Measurements from ENCODE around the gene P2RX1. TPM values are rescaled to one million over a fixed set of nuclear protein-coding genes. Genes with fewer than 3 reads are reported as not detected.
"Not testable (repeated sequence)": the region's sequence is repeated elsewhere in the genome, so short reads cannot be mapped to it uniquely, and the experiment has no call there.

P2RX1 gene
- total and polyA plus RNA-seq, 4 donors: 0.44 to 5.2 (median 0.64) TPM

DNA sequence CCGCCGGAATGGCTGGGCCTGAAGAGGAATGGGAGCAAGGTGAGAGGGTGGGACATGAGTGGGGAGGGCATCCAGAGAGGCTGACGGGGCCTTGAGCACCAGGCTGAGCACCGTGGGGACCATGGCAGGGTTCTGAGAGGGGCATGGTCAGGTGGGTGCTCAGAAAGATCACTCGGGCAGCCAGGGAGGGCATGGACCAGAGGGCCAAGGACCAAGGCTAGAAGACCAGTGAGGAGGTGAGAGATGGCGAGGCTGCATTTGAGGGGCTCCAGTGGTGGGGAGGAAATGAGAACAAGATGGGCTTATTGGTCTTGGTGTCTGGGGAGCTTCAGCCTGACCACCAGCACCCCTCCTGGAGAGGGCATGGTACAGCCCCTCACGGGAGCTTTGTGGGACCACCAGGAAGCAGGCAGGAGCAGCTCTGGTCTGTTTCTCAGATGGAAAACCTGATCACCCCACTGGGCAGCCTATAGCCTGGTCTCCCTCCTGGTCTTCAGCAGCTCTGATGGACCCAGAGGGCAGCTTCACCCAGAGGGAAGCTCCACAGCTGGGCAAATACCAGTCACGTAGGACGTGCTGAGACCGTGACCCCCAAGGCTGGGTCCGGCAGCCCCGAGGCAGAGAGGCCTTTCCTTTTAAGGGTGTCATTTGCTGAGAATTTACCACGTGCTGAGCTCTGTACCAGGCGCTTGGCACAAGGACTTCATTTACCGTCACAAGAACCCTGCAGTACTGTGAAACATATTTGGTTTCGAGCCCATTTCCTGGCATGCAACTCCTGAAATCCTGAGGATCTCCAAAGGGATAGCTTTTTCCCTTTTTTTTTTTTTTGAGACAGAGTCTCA lies 58.8 kb downstream of the P2RX1 start:
- Histone ChIP-seq H3K9ac (ENCODE audit: low read depth in 1 of 2, low read length in 2 of 2) (no peak overlapping the region), H3K9me3 (ENCODE audit: control insufficient read depth in 4 of 4, low read length in 3 of 4) (no peaks in the 10 kb centered on the region), H3K27me3 (ENCODE audit: control insufficient read depth in 4 of 4, insufficient read depth in 4 of 4, low read length in 3 of 4) (no peaks in the 10 kb centered on the region), H3K36me3 (ENCODE audit: control insufficient read depth in 4 of 4, insufficient read depth in 3 of 4, low read depth in 1 of 4, low read length in 3 of 4) (no peaks in the 10 kb centered on the region), H3K4me3 (ENCODE audit: low read depth in 1 of 3, low read length in 3 of 3) (no peak overlapping the region), H3K4me1 (ENCODE audit: control insufficient read depth in 4 of 4, insufficient read depth in 4 of 4, low read length in 3 of 4) (no peaks in the 10 kb centered on the region), H3K27ac (ENCODE audit: low read depth in 1 of 2, low read length in 2 of 2) (no peak overlapping the region)
- 89% methylated on average over 16 of the region's 16 CpGs for WGBS
- DNase-seq (ENCODE audit: low spot score): no peak
- TF ChIP-seq NR2F2 (IDR thresholded peaks at IDR 0.05) (no peak), RXRA (IDR thresholded peaks at IDR 0.05) (no peak), JUND (IDR thresholded peaks at IDR 0.05) (no peak), SP1 (IDR thresholded peaks at IDR 0.05) (no peak), YY1 (IDR thresholded peaks at IDR 0.05) (no peak), EGR1 (IDR thresholded peaks at IDR 0.05; ENCODE audit: low read depth in 2 of 2) (no peak), HNF4G (IDR thresholded peaks at IDR 0.05) (no peak), GABPA (IDR thresholded peaks at IDR 0.05 in 1 of 2, conservative IDR thresholded peaks at IDR 0.05 in 1 of 2) (no peak)
- TF ChIP-seq, protein P1, sequence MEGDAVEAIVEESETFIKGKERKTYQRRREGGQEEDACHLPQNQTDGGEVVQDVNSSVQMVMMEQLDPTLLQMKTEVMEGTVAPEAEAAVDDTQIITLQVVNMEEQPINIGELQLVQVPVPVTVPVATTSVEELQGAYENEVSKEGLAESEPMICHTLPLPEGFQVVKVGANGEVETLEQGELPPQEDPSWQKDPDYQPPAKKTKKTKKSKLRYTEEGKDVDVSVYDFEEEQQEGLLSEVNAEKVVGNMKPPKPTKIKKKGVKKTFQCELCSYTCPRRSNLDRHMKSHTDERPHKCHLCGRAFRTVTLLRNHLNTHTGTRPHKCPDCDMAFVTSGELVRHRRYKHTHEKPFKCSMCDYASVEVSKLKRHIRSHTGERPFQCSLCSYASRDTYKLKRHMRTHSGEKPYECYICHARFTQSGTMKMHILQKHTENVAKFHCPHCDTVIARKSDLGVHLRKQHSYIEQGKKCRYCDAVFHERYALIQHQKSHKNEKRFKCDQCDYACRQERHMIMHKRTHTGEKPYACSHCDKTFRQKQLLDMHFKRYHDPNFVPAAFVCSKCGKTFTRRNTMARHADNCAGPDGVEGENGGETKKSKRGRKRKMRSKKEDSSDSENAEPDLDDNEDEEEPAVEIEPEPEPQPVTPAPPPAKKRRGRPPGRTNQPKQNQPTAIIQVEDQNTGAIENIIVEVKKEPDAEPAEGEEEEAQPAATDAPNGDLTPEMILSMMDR (IDR thresholded peaks at IDR 0.05; ENCODE audit: low read depth, low read length, missing input control): no peak
- TF ChIP-seq, protein P2, sequence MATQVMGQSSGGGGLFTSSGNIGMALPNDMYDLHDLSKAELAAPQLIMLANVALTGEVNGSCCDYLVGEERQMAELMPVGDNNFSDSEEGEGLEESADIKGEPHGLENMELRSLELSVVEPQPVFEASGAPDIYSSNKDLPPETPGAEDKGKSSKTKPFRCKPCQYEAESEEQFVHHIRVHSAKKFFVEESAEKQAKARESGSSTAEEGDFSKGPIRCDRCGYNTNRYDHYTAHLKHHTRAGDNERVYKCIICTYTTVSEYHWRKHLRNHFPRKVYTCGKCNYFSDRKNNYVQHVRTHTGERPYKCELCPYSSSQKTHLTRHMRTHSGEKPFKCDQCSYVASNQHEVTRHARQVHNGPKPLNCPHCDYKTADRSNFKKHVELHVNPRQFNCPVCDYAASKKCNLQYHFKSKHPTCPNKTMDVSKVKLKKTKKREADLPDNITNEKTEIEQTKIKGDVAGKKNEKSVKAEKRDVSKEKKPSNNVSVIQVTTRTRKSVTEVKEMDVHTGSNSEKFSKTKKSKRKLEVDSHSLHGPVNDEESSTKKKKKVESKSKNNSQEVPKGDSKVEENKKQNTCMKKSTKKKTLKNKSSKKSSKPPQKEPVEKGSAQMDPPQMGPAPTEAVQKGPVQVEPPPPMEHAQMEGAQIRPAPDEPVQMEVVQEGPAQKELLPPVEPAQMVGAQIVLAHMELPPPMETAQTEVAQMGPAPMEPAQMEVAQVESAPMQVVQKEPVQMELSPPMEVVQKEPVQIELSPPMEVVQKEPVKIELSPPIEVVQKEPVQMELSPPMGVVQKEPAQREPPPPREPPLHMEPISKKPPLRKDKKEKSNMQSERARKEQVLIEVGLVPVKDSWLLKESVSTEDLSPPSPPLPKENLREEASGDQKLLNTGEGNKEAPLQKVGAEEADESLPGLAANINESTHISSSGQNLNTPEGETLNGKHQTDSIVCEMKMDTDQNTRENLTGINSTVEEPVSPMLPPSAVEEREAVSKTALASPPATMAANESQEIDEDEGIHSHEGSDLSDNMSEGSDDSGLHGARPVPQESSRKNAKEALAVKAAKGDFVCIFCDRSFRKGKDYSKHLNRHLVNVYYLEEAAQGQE (IDR thresholded peaks at IDR 0.05): no peak

GRCh38 chr17:3854204-3854603 lies 62.1 kb downstream of the P2RX1 start:
- H3K4me3 ChIP-seq (ENCODE audit: low read depth in 1 of 3, low read length in 3 of 3); H3K4me1 ChIP-seq (ENCODE audit: control insufficient read depth in 4 of 4, insufficient read depth in 4 of 4, low read length in 3 of 4); H3K9ac ChIP-seq (ENCODE audit: low read depth in 1 of 2, low read length in 2 of 2); H3K36me3 ChIP-seq (ENCODE audit: control insufficient read depth in 4 of 4, insufficient read depth in 3 of 4, low read depth in 1 of 4, low read length in 3 of 4); DNase-seq (ENCODE audit: low spot score); H3K9me3 ChIP-seq (ENCODE audit: control insufficient read depth in 4 of 4, low read length in 3 of 4); H3K27ac ChIP-seq (ENCODE audit: low read depth in 1 of 2, low read length in 2 of 2); H3K27me3 ChIP-seq (ENCODE audit: control insufficient read depth in 4 of 4, insufficient read depth in 4 of 4, low read length in 3 of 4): not testable (repeated sequence)
- 89% methylated on average over 24 of the region's 36 CpGs for WGBS

GRCh38 chr17:3852561-3852960 lies 63.7 kb downstream of the P2RX1 start:
- Histone ChIP-seq H3K27ac (ENCODE audit: low read depth in 1 of 2, low read length in 2 of 2) (no peak overlapping the region), H3K27me3 (ENCODE audit: control insufficient read depth in 4 of 4, insufficient read depth in 4 of 4, low read length in 3 of 4) (no peaks in the 10 kb centered on the region), H3K9ac (ENCODE audit: low read depth in 1 of 2, low read length in 2 of 2) (no peak overlapping the region), H3K4me3 (ENCODE audit: low read depth in 1 of 3, low read length in 3 of 3) (no peak overlapping the region), H3K36me3 (ENCODE audit: control insufficient read depth in 4 of 4, insufficient read depth in 3 of 4, low read depth in 1 of 4, low read length in 3 of 4) (no peaks in the 10 kb centered on the region), H3K4me1 (ENCODE audit: control insufficient read depth in 4 of 4, insufficient read depth in 4 of 4, low read length in 3 of 4) (no peaks in the 10 kb centered on the region), H3K9me3 (ENCODE audit: control insufficient read depth in 4 of 4, low read length in 3 of 4) (no peaks in the 10 kb centered on the region)
- WGBS: 93% methylated on average over 10 of the region's 10 CpGs
- TF ChIP-seq SP1 (IDR thresholded peaks at IDR 0.05) (no peak), HNF4A (conservative IDR thresholded peaks at IDR 0.05) (no peak), ZBTB33 (IDR thresholded peaks at IDR 0.05) (no peak), RXRA (IDR thresholded peaks at IDR 0.05) (no peak), JUND (IDR thresholded peaks at IDR 0.05) (no peak), YY1 (IDR thresholded peaks at IDR 0.05) (no peak)
- TF ChIP-seq, protein P2 (IDR thresholded peaks at IDR 0.05): no peak
- TF ChIP-seq, protein P3, sequence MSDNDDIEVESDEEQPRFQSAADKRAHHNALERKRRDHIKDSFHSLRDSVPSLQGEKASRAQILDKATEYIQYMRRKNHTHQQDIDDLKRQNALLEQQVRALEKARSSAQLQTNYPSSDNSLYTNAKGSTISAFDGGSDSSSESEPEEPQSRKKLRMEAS (IDR thresholded peaks at IDR 0.05): no peak
- DNase-seq (ENCODE audit: low spot score): no peak
